ENCODE results near the gene GOT1. TPM values are rescaled to one million over a fixed set of nuclear protein-coding genes. Genes with fewer than 3 reads are reported as not detected.

Gene GOT1
- total and polyA plus RNA-seq, 2 experiments from 2014 or later = 36.8 to 37.7 TPM

DNA sequence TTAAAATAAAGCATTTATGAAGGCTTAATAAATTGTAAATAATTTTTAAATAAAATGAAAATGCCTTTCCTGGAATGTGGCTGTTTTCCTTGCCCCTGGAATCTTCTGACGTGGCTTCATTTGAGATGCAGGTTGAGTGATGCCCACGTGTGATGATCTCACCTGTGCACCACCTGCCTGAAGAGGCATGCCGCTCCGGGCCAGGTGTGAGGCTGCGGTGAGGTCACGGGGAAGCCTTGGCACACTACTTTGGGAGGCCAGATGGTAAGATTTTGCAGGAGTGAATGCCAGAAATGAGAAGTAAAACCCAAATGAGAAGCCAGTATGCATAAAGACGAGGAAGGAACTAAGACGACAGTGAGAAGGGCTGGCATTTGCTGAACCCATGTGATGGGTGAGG is 36.2 kb downstream of the GOT1 start (continued):
- TF ChIP-seq, protein P1, sequence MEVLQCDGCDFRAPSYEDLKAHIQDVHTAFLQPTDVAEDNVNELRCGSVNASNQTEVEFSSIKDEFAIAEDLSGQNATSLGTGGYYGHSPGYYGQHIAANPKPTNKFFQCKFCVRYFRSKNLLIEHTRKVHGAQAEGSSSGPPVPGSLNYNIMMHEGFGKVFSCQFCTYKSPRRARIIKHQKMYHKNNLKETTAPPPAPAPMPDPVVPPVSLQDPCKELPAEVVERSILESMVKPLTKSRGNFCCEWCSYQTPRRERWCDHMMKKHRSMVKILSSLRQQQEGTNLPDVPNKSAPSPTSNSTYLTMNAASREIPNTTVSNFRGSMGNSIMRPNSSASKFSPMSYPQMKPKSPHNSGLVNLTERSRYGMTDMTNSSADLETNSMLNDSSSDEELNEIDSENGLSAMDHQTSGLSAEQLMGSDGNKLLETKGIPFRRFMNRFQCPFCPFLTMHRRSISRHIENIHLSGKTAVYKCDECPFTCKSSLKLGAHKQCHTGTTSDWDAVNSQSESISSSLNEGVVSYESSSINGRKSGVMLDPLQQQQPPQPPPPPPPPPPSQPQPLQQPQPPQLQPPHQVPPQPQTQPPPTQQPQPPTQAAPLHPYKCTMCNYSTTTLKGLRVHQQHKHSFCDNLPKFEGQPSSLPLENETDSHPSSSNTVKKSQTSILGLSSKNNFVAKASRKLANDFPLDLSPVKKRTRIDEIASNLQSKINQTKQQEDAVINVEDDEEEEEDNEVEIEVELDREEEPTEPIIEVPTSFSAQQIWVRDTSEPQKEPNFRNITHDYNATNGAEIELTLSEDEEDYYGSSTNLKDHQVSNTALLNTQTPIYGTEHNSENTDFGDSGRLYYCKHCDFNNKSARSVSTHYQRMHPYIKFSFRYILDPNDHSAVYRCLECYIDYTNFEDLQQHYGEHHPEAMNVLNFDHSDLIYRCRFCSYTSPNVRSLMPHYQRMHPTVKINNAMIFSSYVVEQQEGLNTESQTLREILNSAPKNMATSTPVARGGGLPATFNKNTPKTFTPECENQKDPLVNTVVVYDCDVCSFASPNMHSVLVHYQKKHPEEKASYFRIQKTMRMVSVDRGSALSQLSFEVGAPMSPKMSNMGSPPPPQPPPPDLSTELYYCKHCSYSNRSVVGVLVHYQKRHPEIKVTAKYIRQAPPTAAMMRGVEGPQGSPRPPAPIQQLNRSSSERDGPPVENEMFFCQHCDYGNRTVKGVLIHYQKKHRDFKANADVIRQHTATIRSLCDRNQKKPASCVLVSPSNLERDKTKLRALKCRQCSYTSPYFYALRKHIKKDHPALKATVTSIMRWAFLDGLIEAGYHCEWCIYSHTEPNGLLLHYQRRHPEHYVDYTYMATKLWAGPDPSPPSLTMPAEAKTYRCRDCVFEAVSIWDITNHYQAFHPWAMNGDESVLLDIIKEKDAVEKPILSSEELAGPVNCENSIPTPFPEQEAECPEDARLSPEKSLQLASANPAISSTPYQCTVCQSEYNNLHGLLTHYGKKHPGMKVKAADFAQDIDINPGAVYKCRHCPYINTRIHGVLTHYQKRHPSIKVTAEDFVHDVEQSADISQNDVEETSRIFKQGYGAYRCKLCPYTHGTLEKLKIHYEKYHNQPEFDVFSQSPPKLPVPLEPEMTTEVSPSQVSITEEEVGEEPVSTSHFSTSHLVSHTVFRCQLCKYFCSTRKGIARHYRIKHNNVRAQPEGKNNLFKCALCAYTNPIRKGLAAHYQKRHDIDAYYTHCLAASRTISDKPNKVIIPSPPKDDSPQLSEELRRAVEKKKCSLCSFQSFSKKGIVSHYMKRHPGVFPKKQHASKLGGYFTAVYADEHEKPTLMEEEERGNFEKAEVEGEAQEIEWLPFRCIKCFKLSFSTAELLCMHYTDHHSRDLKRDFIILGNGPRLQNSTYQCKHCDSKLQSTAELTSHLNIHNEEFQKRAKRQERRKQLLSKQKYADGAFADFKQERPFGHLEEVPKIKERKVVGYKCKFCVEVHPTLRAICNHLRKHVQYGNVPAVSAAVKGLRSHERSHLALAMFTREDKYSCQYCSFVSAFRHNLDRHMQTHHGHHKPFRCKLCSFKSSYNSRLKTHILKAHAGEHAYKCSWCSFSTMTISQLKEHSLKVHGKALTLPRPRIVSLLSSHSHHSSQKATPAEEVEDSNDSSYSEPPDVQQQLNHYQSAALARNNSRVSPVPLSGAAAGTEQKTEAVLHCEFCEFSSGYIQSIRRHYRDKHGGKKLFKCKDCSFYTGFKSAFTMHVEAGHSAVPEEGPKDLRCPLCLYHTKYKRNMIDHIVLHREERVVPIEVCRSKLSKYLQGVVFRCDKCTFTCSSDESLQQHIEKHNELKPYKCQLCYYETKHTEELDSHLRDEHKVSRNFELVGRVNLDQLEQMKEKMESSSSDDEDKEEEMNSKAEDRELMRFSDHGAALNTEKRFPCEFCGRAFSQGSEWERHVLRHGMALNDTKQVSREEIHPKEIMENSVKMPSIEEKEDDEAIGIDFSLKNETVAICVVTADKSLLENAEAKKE (CRISPR knock-in tag; IDR thresholded peaks at IDR 0.05) = no peak

DNA sequence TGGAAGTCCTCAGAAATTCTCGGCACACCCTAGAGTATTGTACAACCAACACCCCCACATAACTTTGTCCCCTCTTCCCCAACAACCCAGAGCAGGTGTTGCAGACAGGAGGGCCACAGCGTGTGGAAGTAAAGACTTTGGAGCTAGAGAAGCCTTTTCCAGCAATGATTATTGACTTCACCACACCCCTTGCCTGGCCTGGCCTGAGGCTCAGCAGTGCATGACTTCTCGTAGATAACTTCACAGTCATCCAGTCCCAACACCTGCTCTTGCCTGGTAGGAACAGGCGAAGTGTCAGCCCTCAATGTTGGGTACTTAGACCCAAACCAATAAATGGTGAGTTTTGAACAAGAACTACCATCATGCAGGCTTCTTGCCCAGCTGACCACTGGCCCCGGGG is 36.7 kb downstream of the GOT1 start:
- ATAC-seq (peak; percentile 16; the same call in 2 of the 3 replicates), DNase-seq (ENCODE audit: low spot score) (no peak)
- peaks cover 25% of the 10 kb centered on the region; the same call in 2 of the 3 replicates for H3K36me3 Mint-ChIP-seq (ENCODE audit: low read depth)
- H4K20me1 ChIP-seq (replicated peaks; ENCODE audit: insufficient read depth) = no peaks in the 10 kb centered on the region
- no peak overlapping the region for H2AFZ ChIP-seq
- H3K4me3 Mint-ChIP-seq = no peak overlapping the region
- no peaks in the 10 kb centered on the region for H3K9me2 ChIP-seq (ENCODE audit: insufficient read depth)
- H3F3A ChIP-seq (replicated peaks; ENCODE audit: low read depth) = no peaks in the 10 kb centered on the region
- H3K4me1 ChIP-seq (ENCODE audit: insufficient read depth) = peaks cover 33% of the 10 kb centered on the region
- peaks cover 2% of the 10 kb centered on the region; the same call in 1 of the 2 replicates for H3K36me3 ChIP-seq (ENCODE audit: insufficient read depth)
- H3K27ac ChIP-seq (ENCODE audit: low read depth) = no peak overlapping the region
- H3K27me3 ChIP-seq (ENCODE audit: insufficient read depth) = no peaks in the 10 kb centered on the region
- H3K4me1 Mint-ChIP-seq = peaks cover 47% of the 10 kb centered on the region
- H3K79me2 ChIP-seq (replicated peaks; ENCODE audit: insufficient read depth) = no peaks in the 10 kb centered on the region
- H3K4me3 ChIP-seq = no peak overlapping the region
- peaks cover 2% of the 10 kb centered on the region for H3K27me3 Mint-ChIP-seq (ENCODE audit: insufficient read depth, low read depth, poor library complexity)
- no peaks in the 10 kb centered on the region for H3K9me3 Mint-ChIP-seq
- H3K4me2 ChIP-seq = peak overlapping the region; percentile 47
- no peak overlapping the region for H3K27ac Mint-ChIP-seq
- no peak for TF ChIP-seq EZH2phosphoT487 (IDR thresholded peaks at IDR 0.05; ENCODE audit: unreplicated experiment)
- TF ChIP-seq, protein P1 (CRISPR knock-in tag; IDR thresholded peaks at IDR 0.05) = no peak
- TF ChIP-seq, protein P2, sequence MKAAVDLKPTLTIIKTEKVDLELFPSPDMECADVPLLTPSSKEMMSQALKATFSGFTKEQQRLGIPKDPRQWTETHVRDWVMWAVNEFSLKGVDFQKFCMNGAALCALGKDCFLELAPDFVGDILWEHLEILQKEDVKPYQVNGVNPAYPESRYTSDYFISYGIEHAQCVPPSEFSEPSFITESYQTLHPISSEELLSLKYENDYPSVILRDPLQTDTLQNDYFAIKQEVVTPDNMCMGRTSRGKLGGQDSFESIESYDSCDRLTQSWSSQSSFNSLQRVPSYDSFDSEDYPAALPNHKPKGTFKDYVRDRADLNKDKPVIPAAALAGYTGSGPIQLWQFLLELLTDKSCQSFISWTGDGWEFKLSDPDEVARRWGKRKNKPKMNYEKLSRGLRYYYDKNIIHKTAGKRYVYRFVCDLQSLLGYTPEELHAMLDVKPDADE (IDR thresholded peaks at IDR 0.05) = no peak
- TF ChIP-seq, protein P3, sequence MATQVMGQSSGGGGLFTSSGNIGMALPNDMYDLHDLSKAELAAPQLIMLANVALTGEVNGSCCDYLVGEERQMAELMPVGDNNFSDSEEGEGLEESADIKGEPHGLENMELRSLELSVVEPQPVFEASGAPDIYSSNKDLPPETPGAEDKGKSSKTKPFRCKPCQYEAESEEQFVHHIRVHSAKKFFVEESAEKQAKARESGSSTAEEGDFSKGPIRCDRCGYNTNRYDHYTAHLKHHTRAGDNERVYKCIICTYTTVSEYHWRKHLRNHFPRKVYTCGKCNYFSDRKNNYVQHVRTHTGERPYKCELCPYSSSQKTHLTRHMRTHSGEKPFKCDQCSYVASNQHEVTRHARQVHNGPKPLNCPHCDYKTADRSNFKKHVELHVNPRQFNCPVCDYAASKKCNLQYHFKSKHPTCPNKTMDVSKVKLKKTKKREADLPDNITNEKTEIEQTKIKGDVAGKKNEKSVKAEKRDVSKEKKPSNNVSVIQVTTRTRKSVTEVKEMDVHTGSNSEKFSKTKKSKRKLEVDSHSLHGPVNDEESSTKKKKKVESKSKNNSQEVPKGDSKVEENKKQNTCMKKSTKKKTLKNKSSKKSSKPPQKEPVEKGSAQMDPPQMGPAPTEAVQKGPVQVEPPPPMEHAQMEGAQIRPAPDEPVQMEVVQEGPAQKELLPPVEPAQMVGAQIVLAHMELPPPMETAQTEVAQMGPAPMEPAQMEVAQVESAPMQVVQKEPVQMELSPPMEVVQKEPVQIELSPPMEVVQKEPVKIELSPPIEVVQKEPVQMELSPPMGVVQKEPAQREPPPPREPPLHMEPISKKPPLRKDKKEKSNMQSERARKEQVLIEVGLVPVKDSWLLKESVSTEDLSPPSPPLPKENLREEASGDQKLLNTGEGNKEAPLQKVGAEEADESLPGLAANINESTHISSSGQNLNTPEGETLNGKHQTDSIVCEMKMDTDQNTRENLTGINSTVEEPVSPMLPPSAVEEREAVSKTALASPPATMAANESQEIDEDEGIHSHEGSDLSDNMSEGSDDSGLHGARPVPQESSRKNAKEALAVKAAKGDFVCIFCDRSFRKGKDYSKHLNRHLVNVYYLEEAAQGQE (IDR thresholded peaks at IDR 0.05; ENCODE audit: unreplicated experiment) = no peak
